Dermis lymphatic vessel endothelial cell (primary cell): ENCODE measurements around the gene TMEM183A. TPM values are rescaled to one million over a fixed set of nuclear protein-coding genes. Genes with fewer than 3 reads are reported as not detected.

Experiments used
- total RNA-seq: library from RNA; depleted of rRNA; stranded (reverse); fragments of >200 nt; gene quantifications from 2 replicates; pipeline ENCODE4 v1.2.1, GENCODE V29; 2014

The TMEM183A gene, protein sequence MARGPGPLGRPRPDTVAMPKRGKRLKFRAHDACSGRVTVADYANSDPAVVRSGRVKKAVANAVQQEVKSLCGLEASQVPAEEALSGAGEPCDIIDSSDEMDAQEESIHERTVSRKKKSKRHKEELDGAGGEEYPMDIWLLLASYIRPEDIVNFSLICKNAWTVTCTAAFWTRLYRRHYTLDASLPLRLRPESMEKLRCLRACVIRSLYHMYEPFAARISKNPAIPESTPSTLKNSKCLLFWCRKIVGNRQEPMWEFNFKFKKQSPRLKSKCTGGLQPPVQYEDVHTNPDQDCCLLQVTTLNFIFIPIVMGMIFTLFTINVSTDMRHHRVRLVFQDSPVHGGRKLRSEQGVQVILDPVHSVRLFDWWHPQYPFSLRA
- total RNA-seq = 63.6 and 81.1 TPM in 2 replicates

DNA sequence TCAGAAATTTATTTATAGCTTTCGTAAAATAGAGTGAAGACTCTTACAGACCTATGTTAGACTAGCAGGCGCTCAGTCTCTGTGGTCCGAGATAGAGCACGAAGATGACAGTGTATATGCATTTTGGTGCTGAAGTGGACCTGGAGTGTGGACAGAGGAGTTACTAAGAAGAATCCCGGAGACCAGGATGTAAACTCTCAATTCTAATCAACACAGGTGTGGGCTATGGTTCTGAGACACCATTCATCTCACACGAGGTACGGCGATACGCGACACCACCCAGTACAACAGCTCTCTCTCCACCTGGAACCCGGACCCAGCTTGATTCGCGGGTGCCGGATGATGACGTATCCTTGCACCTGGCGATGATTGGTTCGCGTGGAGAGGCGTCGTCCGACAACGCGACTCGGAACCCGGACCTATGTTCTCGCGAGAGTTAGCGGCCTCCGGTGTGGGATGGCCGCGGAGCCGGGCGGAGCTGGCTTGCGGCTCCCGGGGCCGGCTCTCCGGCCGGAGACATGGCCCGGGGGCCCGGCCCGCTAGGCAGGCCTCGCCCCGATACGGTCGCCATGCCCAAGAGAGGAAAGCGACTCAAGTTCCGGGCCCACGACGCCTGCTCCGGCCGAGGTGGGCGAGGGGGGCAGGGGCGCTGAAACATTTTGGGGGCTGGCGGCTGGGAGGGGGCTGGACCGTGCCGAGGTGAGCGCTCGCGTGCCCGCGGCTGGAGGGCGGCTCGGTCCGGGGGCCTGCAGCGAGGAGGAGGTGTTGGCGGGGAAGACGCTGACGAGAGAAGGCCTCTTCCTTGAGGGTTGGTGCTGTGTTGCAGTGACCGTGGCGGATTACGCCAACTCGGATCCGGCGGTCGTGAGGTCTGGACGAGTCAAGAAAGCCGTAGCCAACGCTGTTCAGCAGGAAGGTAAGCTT is at the start of gene TMEM183A:
Gene TMEM183A (plus strand): TSS at position 427 of the 924 bp plus-strand sequence. CDS start 92 bp downstream, at position 519.

DNA sequence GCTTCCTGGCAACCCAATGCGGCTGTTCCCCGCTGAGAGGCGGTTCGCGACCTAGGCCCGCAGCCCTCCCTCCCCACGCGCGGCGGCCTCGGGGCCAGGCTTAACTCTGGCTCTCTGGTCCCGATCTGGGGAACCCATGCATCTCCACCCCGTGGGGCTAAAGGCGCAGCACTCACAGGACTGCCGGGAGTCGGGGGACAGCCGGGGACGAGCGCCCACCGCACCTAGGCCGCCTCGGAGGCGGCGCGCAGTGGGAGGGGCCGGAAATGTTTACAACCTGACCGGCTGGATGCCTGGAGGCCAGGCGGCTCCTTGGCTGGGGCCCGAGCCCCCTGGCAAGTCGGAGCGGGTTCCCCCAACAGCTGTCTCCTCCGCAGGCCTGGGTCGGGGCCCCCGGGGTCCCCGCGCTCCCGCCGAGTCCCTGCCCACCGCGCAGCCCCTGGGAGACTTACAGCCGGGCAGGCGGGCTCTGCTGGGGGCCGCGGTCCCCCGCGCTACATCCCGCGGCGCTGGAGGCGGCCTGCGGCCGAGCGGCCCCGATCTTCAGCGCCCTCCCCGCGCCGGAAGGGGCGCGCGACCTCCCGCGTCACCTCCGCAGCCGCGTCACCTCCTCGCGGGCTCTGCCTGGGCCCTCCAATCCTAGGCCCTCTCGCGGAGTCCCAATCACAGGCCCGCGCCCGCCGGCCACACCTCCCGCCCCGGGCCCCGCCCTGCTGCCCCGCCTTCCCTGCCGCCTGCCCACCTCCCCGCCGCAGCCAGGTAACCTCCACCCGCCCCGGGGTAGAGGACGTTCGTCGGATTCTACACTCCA is 49.2 kb upstream of the TMEM183A start, which contains the start of gene ADIPOR1:
Gene ADIPOR1 (minus strand): TSS at position 580 of the 811 bp plus-strand sequence. CDS start 7,242 bp downstream, outside the sequence.

DNA sequence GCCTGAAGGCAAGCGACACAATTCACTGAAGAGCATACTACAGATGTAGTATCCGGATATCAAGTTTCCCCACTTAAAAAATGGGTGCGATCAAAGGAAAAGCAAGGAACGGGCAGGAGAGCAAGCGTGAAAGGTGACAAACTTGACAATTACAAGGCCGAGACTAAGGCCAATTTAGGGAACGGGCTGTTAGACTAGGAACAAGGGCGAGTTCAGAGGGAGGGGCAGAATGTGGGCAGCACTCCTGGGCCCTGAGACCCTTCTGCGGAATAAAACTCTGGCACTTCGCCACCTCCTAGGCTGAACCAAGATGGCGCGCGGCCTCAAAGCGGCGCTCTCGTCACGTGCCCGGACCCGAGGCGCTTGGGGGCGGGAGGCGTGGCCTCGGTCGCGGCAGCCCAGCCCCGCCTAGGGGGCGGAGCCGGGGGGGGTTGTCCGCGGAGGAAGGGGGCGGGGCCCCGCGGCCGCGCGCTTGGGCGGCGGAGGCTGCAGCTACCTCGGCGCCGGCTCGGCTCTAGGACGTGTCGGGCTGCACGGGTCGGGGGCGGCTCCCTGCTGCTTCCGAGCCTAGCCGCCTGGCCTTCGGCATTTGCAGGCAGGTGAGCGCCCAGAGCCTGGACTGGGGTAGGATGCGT is 19.0 kb downstream of the TMEM183A start, which contains the start of gene PPFIA4:
Gene PPFIA4 (plus strand): TSS at position 461 of the 635 bp plus-strand sequence. CDS start 12,518 bp downstream, outside the sequence.

Other genes with a start within 250 kb of the TMEM183A start
- gene KDM5B, start 199.0 kb upstream of the TMEM183A start, total RNA-seq = 50.5 and 72.0 TPM in 2 replicates
- 0.22 TPM in 1 of 2 replicates, not detected in the other for gene PCAT6, start 196.4 kb upstream of the TMEM183A start, total RNA-seq
- 9.0 and 12.0 TPM in 2 replicates for gene RABIF, start 118.2 kb upstream of the TMEM183A start, total RNA-seq
- 21.6 and 27.1 TPM in 2 replicates for gene KLHL12, start 80.1 kb upstream of the TMEM183A start, total RNA-seq
- 88.4 and 117 TPM in 2 replicates for gene ADIPOR1, start 49.1 kb upstream of the TMEM183A start, total RNA-seq
- 31.3 and 37.7 TPM in 2 replicates for gene CYB5R1, start 40.1 kb upstream of the TMEM183A start, total RNA-seq
- 0.11 and 0.17 TPM in 2 replicates for gene PPFIA4, start 19.1 kb downstream of the TMEM183A start, total RNA-seq
- not detected in 2 replicates for gene MYOG, start 78.6 kb downstream of the TMEM183A start, total RNA-seq
- gene ADORA1, start 120.4 kb downstream of the TMEM183A start, total RNA-seq = not detected in 2 replicates
- gene MYBPH, start 168.5 kb downstream of the TMEM183A start, total RNA-seq = not detected in 2 replicates
- not detected in 2 replicates for gene CHI3L1, start 179.3 kb downstream of the TMEM183A start, total RNA-seq
- not detected in 2 replicates for gene CHIT1, start 222.3 kb downstream of the TMEM183A start, total RNA-seq